ENCODE measurements around the gene ADD1.

The ADD1 gene

GRCh38 chr4:2891294-2891693 lies 47.6 kb downstream of the ADD1 start:
- no peak overlapping the region for H3K4me3 ChIP-seq (ENCODE audit: low read depth in 1 of 2, low read length in 2 of 2)
- H3K4me1 ChIP-seq (ENCODE audit: insufficient read depth, low read length) = peaks cover 14% of the 10 kb centered on the region
- no peak overlapping the region for H3K27ac ChIP-seq (ENCODE audit: low read depth, low read length)
- H3K36me3 ChIP-seq (ENCODE audit: insufficient read depth, low read length) = peaks cover 33% of the 10 kb centered on the region
- H3K9me3 ChIP-seq (ENCODE audit: low read length) = no peaks in the 10 kb centered on the region
- no peak overlapping the region for H3K9ac ChIP-seq (ENCODE audit: low read length)
- H3K27me3 ChIP-seq (ENCODE audit: control insufficient read depth in 1 of 2, insufficient read depth in 2 of 2, low read length in 2 of 2) = no peaks in the 10 kb centered on the region

- Histone ChIP-seq H3K9ac (ENCODE audit: low read length) (no peak overlapping the region), H3K9me3 (ENCODE audit: low read length) (no peaks in the 10 kb centered on the region), H3K4me3 (ENCODE audit: low read depth in 1 of 2, low read length in 2 of 2) (no peak overlapping the region), H3K27ac (ENCODE audit: low read depth, low read length) (no peak overlapping the region), H3K4me1 (ENCODE audit: insufficient read depth, low read length) (peaks cover 14% of the 10 kb centered on the region), H3K27me3 (ENCODE audit: control insufficient read depth in 1 of 2, insufficient read depth in 2 of 2, low read length in 2 of 2) (no peaks in the 10 kb centered on the region), H3K36me3 (ENCODE audit: insufficient read depth, low read length) (peaks cover 36% of the 10 kb centered on the region)
Observed at GRCh38 chr4:2893772-2894171, 50.1 kb downstream of the ADD1 start.

DNA sequence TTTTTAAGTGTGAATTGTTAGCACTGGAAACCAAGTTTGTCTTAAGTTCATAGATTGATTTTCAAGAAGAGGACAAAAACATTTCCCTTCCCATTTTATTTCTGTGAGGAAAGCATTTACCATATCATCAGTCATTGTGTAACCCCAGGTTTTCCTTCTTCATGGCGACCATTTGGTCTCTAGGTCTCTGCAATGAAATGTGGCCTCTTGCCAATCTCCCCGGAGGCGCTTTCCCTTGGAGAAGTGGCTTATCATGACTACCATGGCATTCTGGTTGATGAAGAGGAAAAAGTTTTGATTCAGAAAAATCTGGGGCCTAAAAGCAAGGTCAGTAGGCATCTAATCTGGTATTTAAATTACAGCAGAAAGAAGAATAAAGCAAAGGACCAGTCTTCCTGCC lies 54.4 kb downstream of the ADD1 start:
- Histone ChIP-seq H3K4me1 (ENCODE audit: insufficient read depth, low read length) (peaks cover 8% of the 10 kb centered on the region), H3K9ac (ENCODE audit: low read length) (no peak overlapping the region), H3K27ac (ENCODE audit: low read depth, low read length) (no peak overlapping the region), H3K4me3 (ENCODE audit: low read depth in 1 of 2, low read length in 2 of 2) (no peak overlapping the region), H3K36me3 (ENCODE audit: insufficient read depth, low read length) (peaks cover 68% of the 10 kb centered on the region), H3K9me3 (ENCODE audit: low read length) (no peaks in the 10 kb centered on the region), H3K27me3 (ENCODE audit: control insufficient read depth in 1 of 2, insufficient read depth in 2 of 2, low read length in 2 of 2) (no peaks in the 10 kb centered on the region)

DNA sequence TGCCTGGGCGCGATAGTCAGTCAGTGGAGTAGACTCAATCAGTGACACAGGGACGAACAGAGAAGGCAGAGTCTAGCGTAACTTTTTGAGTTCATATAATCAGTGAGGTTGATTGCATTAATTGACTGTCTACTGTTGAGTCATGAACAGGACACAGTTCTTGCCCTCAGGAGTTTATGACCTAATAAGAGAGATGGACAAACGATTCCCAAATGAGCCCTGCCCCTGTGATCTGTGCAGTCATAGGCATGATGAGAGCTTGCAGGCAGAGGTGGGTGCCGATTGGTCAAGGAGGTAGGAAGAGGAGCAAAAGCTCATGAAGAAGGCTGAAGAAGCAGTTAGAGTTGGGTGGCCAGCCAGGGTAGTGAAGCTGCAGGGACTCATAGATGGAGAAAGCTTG lies 57.1 kb downstream of the ADD1 start:
- Histone ChIP-seq H3K27me3 (ENCODE audit: control insufficient read depth in 1 of 2, insufficient read depth in 2 of 2, low read length in 2 of 2) (no peaks in the 10 kb centered on the region), H3K9ac (ENCODE audit: low read length) (no peak overlapping the region), H3K36me3 (ENCODE audit: insufficient read depth, low read length) (peaks cover 77% of the 10 kb centered on the region), H3K4me3 (ENCODE audit: low read depth in 1 of 2, low read length in 2 of 2) (no peak overlapping the region), H3K27ac (ENCODE audit: low read depth, low read length) (no peak overlapping the region), H3K9me3 (ENCODE audit: low read length) (no peaks in the 10 kb centered on the region), H3K4me1 (ENCODE audit: insufficient read depth, low read length) (no peaks in the 10 kb centered on the region)

DNA sequence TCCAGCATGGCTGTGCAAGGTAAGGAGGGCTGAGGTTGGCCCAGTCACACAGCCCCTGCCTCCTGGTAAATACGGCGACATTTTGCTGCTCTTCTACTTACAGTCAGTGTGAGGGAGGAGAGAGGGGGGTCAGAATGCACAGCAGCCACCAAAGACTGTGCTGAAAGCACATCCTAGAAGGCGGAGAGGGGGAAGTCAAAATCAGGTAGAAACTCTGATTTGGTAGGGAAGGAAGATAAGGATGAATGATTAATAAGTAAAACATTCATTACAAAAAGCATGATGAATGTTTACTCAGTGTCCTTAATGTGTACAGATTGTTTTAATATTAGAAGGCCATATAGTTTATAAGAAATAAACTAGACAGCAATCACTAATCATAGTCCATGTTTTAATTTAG lies 57.5 kb downstream of the ADD1 start:
- Histone ChIP-seq H3K36me3 (ENCODE audit: insufficient read depth, low read length) (peaks cover 73% of the 10 kb centered on the region), H3K9me3 (ENCODE audit: low read length) (no peaks in the 10 kb centered on the region), H3K4me3 (ENCODE audit: low read depth in 1 of 2, low read length in 2 of 2) (no peak overlapping the region), H3K27ac (ENCODE audit: low read depth, low read length) (no peak overlapping the region), H3K27me3 (ENCODE audit: control insufficient read depth in 1 of 2, insufficient read depth in 2 of 2, low read length in 2 of 2) (no peaks in the 10 kb centered on the region), H3K9ac (ENCODE audit: low read length) (no peak overlapping the region), H3K4me1 (ENCODE audit: insufficient read depth, low read length) (no peaks in the 10 kb centered on the region)

DNA sequence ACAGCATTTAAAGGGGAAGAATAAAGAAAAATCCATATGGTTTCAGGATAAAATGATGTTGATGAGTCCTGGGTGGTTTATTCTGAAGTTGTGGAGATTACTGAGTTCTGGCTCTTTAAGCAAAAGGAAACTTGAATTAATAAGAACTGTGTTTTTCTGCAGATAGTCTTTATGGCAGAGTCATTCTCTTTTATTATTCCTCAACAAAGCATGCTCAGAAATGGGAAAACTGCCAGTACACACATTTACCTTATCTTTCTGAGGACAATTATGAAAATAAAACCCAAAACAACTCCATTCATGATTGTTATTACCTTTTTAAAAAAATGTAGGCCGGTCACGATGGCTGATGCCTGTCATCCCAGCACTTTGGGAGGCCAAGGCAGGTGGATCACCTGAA lies 58.5 kb downstream of the ADD1 start:
- Histone ChIP-seq H3K9ac (ENCODE audit: low read length) (no peak overlapping the region), H3K27me3 (ENCODE audit: control insufficient read depth in 1 of 2, insufficient read depth in 2 of 2, low read length in 2 of 2) (no peaks in the 10 kb centered on the region), H3K27ac (ENCODE audit: low read depth, low read length) (no peak overlapping the region), H3K4me3 (ENCODE audit: low read depth in 1 of 2, low read length in 2 of 2) (no peak overlapping the region), H3K4me1 (ENCODE audit: insufficient read depth, low read length) (no peaks in the 10 kb centered on the region), H3K9me3 (ENCODE audit: low read length) (no peaks in the 10 kb centered on the region), H3K36me3 (ENCODE audit: insufficient read depth, low read length) (peaks cover 81% of the 10 kb centered on the region)

GRCh38 chr4:2905544-2905943 lies 61.9 kb downstream of the ADD1 start:
- Histone ChIP-seq H3K27me3 (ENCODE audit: control insufficient read depth in 1 of 2, insufficient read depth in 2 of 2, low read length in 2 of 2) (no peaks in the 10 kb centered on the region), H3K9ac (ENCODE audit: low read length) (no peak overlapping the region), H3K4me1 (ENCODE audit: insufficient read depth, low read length) (no peaks in the 10 kb centered on the region), H3K36me3 (ENCODE audit: insufficient read depth, low read length) (peaks cover 80% of the 10 kb centered on the region), H3K4me3 (ENCODE audit: low read depth in 1 of 2, low read length in 2 of 2) (no peak overlapping the region), H3K9me3 (ENCODE audit: low read length) (no peaks in the 10 kb centered on the region), H3K27ac (ENCODE audit: low read depth, low read length) (no peak overlapping the region)

- Histone ChIP-seq H3K27ac (ENCODE audit: low read depth, low read length) (no peak overlapping the region), H3K9me3 (ENCODE audit: low read length) (no peaks in the 10 kb centered on the region), H3K36me3 (ENCODE audit: insufficient read depth, low read length) (peaks cover 79% of the 10 kb centered on the region)
Observed at GRCh38 chr4:2906218-2906617, 62.6 kb downstream of the ADD1 start.

DNA sequence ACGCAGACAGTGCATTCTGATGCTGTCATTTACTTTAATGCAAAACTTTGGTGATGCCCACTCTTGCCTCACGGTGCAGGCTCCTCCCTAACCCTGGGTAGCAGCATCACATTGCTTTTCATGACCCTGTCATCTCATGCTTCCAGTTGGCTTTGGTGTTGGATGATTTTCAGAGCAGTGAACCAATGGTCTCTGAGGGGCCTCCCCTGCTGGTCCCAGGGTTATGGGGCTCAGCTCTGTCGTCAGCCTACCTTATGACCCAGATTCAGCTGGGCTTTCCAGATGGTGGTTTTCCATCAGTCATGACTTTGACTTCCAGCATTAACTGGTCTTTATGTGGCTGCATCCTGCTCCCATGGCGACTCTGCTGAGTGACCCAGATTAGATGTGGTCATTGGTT lies 63.6 kb downstream of the ADD1 start:
- H3K9me3 ChIP-seq (ENCODE audit: low read length) = no peaks in the 10 kb centered on the region

More at GRCh38 chr4:2906218-2906617, 62.6 kb downstream of the ADD1 start:
- H3K27me3 ChIP-seq (ENCODE audit: control insufficient read depth in 1 of 2, insufficient read depth in 2 of 2, low read length in 2 of 2) = no peaks in the 10 kb centered on the region
- no peak overlapping the region for H3K9ac ChIP-seq (ENCODE audit: low read length)
- no peak overlapping the region for H3K4me3 ChIP-seq (ENCODE audit: low read depth in 1 of 2, low read length in 2 of 2)
- H3K4me1 ChIP-seq (ENCODE audit: insufficient read depth, low read length) = no peaks in the 10 kb centered on the region

DNA sequence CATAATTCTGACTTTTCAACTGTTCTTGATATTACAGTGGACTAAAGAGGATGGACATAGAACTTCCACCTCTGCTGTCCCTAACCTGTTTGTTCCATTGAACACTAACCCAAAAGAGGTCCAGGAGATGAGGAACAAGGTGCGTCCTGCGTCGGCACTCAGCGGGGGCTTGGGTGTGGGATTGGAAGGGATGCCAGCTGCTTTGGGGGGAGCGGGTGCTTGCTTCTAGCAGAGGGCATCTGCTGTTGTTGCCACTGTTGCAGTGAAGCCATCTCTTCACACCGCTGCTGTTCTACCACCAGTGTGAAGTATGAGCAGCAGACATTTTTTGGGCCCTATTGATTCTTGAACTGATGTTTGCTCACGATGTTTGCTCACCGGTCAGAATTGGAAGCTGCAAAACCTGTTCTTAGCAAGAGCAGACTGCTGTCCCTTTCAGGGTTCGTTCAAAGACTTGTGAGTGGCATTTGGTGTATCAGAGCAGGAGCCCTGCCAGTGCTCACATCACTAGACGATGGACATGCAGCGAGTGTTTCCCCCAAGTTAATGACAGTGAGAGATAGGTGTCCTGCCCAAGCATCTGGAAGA lies 64.2 kb downstream of the ADD1 start:
- H3K27ac ChIP-seq (ENCODE audit: low read depth, low read length) = no peak overlapping the region
- H3K4me3 ChIP-seq (ENCODE audit: low read depth in 1 of 2, low read length in 2 of 2) = no peak overlapping the region
- peaks cover 72% of the 10 kb centered on the region for H3K36me3 ChIP-seq (ENCODE audit: insufficient read depth, low read length)
- no peaks in the 10 kb centered on the region for H3K4me1 ChIP-seq (ENCODE audit: insufficient read depth, low read length)
- H3K9me3 ChIP-seq (ENCODE audit: low read length) = no peaks in the 10 kb centered on the region
- H3K9ac ChIP-seq (ENCODE audit: low read length) = no peak overlapping the region
- H3K27me3 ChIP-seq (ENCODE audit: control insufficient read depth in 1 of 2, insufficient read depth in 2 of 2, low read length in 2 of 2) = no peaks in the 10 kb centered on the region

More for the DNA sequence above, 63.6 kb downstream of the ADD1 start:
- H3K9ac ChIP-seq (ENCODE audit: low read length) = no peak overlapping the region
- H3K27me3 ChIP-seq (ENCODE audit: control insufficient read depth in 1 of 2, insufficient read depth in 2 of 2, low read length in 2 of 2) = no peaks in the 10 kb centered on the region
- H3K36me3 ChIP-seq (ENCODE audit: insufficient read depth, low read length) = peaks cover 71% of the 10 kb centered on the region
- H3K27ac ChIP-seq (ENCODE audit: low read depth, low read length) = no peak overlapping the region
- no peaks in the 10 kb centered on the region for H3K4me1 ChIP-seq (ENCODE audit: insufficient read depth, low read length)
- H3K4me3 ChIP-seq (ENCODE audit: low read depth in 1 of 2, low read length in 2 of 2) = no peak overlapping the region

- H3K27me3 ChIP-seq (ENCODE audit: control insufficient read depth in 1 of 2, insufficient read depth in 2 of 2, low read length in 2 of 2) = no peaks in the 10 kb centered on the region
- no peaks in the 10 kb centered on the region for H3K9me3 ChIP-seq (ENCODE audit: low read length)
- H3K27ac ChIP-seq (ENCODE audit: low read depth, low read length) = no peak overlapping the region
- no peak overlapping the region for H3K9ac ChIP-seq (ENCODE audit: low read length)
- H3K4me3 ChIP-seq (ENCODE audit: low read depth in 1 of 2, low read length in 2 of 2) = no peak overlapping the region
- H3K4me1 ChIP-seq (ENCODE audit: insufficient read depth, low read length) = no peaks in the 10 kb centered on the region
- peaks cover 75% of the 10 kb centered on the region for H3K36me3 ChIP-seq (ENCODE audit: insufficient read depth, low read length)
Observed at GRCh38 chr4:2908686-2909085, 65.0 kb downstream of the ADD1 start.

- no peaks in the 10 kb centered on the region for H3K27me3 ChIP-seq (ENCODE audit: control insufficient read depth in 1 of 2, insufficient read depth in 2 of 2, low read length in 2 of 2)
- H3K36me3 ChIP-seq (ENCODE audit: insufficient read depth, low read length) = peaks cover 72% of the 10 kb centered on the region
- no peak overlapping the region for H3K4me3 ChIP-seq (ENCODE audit: low read depth in 1 of 2, low read length in 2 of 2)
- H3K9me3 ChIP-seq (ENCODE audit: low read length) = no peaks in the 10 kb centered on the region
- H3K4me1 ChIP-seq (ENCODE audit: insufficient read depth, low read length) = no peaks in the 10 kb centered on the region
- H3K9ac ChIP-seq (ENCODE audit: low read length) = no peak overlapping the region
- no peak overlapping the region for H3K27ac ChIP-seq (ENCODE audit: low read depth, low read length)
Observed at GRCh38 chr4:2909583-2909982, 65.9 kb downstream of the ADD1 start.
